GOT3 (cell line): ENCODE measurements around the gene MEGF8.
"Not testable (repeated sequence)": the region's sequence is repeated elsewhere in the genome, so short reads cannot be mapped to it uniquely, and the experiment has no call there.

Source experiments
- DNase-seq: peaks from one replicate; lab custom pipeline; 2025; ENCODE audit warnings: mixed read lengths; lab: John Stamatoyannopoulos, UW

The MEGF8 gene

DNA sequence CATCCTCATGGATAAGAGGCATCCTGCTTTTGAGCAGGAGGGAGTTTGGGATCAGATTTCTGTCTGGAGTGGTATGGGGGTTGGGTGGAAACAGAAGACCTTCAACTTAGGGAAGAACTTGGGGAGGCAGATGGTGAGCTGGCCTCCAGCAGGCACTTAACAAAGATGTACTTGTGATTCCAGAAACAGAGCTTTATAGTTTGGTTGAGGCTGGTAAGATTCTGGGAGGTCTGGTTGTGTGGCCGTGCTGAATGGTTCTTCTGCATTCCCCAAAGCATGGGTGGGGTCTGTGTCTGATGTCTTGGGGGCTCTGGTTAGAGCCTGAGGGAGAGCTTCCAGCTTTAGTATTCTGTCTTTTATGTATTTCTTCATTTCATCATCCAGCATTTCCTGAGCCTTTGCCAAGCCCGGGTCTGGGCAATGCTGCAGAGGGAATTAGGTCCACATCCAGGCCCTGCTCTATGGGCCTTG is 4.8 kb downstream of the MEGF8 start:
- no peak for DNase-seq

- not testable (repeated sequence) for DNase-seq
Measured at GRCh38 chr19:42331333-42331732, 5.9 kb downstream of the MEGF8 start.

DNA sequence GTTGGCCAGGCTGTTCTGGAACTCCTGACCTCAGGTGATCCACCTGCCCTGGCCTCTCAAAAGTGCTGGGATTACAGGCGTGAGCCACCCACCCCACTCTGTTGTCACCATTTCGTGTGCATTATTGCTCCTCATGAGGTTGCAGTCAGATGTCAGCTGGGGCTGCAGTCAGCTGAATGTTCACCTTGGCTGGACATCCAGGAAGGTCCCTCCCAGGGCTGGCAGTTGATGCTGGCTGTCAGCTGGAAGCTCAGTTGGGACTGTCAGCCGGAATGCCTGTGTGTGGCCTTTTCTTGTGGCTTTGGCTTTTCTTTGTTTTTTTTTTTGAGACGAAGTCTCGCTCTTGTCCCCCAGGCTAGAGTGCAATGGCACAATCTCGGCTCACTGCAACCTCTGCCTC is 6.6 kb downstream of the MEGF8 start:
- no peak for DNase-seq

GRCh38 chr19:42333018-42333417 is 7.6 kb downstream of the MEGF8 start:
- DNase-seq = no peak

- no peak for DNase-seq
Measured at GRCh38 chr19:42333975-42334696, 8.7 kb downstream of the MEGF8 start.

DNA sequence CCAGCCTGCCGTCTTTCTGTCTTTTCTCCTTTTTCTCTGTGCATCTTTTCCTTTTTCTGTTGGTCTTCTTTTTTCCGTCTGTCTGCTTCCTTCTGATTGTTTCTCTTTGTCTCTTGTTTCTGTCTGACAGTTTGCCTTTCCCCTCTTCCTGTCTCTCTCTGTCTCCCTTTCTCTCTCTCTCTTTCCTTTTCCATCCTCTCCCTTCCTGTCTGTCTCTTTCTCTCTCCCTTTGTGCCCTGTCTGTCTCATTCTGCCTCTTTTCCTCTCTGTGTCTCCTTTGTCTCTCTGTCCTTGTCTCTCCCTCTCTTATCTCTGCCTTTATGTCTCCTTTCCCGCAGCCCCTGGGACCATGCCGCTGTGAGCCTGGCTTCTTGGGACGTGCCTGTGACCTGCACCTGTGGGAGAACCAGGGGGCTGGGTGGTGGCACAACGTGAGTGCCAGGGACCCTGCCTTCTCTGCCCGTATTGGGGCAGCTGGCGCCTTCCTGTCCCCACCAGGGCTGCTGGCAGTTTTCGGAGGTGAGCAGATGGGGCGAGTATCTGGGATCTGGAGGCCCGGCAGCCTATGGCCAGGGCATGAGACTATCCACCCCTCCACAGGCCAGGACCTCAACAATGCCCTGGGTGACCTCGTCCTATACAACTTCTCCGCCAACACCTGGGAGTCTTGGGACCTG is 9.4 kb downstream of the MEGF8 start:
- no peak for DNase-seq

DNA sequence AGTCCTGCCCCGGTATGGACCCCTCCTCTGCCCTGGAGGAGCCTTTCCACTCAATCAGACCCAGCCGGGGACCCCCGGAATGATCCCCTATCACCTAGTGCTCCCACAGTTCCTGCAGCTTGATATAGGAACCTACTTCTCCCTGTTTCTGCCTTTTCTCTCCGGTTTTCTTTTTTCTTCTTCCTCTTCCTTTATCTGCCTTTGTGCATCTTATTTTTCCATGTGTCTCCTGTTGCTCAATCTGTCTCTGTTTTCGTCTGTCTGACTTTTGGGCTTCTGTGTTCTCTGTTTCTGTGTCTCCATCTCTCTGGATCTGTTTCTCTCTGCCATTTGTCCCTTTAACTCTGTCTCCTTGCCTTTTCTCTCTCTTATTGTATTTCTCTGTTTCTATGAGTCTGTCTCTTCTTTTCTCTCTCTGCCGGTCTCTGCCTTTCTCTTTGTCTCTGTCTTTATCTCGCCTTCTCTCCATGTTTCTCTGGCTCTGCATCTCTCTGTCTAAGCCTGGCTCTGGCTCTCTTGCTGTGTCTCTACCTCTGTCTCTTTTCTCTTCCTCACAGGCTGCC is 10.0 kb downstream of the MEGF8 start:
- no peak for DNase-seq

- DNase-seq = no peak
Measured at GRCh38 chr19:42335971-42336370, 10.5 kb downstream of the MEGF8 start.

DNA sequence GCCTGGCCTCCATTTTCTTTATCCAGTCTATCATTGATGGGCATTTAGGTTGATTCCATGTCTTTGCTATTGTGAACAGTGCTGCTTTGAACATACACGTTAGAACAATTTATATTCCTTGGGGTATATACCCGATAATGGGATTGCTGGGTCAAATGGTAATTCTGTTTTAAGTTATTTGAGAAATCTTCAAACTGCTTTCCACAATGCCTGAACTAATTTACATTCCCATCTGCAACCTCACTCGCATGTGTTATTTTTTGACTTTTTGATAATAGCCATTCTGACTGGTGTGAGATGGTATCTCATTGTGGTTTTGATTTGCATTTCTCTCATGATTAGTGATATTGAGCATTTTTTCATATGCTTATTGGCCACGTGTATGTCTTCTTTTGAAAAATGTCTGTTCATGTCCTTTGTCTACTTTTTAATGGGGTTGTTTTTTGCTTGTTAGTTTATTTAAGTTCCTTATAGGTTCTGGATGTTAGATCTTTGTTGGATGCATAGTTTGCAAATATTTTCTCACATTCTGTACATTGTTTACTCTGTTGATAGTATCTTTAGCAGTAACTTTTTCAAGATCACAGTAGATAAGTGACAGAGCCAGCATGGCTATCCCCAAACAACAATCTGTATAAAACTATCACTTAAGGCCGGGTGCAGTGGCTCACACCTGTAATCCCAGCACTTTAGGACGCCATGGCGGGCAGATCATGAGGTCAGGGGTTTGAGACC is 13.9 kb downstream of the MEGF8 start:
- not testable (repeated sequence) for DNase-seq

GRCh38 chr19:42339922-42340321 is 14.5 kb downstream of the MEGF8 start:
- not testable (repeated sequence) for DNase-seq

DNA sequence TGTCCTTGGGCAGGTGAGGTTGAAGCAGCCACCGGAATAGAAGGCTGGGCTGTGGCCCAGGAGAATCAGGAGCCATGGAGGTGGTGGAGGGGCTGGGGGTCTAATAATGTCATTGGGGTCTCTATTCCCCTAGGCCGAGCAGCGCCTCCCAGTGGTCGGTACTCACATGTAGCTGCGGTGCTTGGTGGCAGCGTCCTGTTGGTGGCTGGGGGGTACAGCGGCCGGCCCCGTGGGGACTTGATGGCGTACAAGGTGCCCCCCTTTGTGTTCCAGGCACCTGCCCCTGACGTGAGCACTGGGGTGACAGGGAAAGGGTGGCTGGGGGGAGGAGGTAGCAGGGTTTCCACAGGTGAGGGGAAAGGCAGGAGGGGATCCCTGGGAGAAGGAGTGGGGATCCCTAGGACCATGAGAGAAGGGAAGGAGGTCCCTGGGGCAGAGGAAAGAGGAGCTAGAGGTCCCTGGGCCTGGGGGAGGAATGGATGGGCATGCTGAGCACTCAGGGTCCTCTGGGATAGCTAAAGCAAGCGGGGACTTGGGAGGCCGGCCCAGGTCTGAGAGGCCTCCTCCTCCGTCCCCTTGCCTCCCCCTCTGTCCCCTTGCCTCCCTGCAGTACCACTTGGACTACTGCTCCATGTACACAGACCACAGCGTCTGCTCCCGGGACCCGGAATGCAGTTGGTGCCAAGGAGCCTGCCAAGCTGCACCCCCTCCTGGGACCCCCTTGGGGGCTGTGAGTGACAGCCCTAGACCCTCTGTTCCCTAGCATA is 18.1 kb downstream of the MEGF8 start:
- no peak for DNase-seq

DNA sequence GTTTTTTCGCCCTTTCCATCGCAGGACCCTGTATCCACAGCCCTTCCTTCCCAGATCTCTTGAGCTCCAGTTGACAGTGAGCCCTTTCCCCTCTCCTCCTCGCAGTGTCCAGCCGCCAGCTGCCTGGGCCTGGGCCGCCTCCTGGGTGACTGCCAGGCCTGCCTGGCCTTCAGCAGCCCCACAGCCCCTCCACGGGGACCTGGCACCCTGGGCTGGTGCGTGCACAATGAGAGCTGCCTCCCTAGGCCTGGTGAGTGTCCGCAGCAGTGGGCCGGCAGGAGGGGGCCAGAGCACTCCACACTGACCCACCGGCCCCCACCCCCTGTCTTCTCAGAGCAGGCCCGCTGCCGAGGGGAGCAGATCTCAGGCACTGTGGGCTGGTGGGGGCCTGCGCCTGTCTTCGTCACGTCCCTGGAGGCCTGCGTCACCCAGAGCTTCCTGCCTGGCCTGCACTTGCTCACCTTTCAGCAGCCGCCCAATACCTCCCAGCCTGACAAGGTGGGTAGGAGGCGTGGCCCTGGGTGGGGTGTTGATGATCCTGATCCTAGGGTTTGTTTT is 19.0 kb downstream of the MEGF8 start:
- DNase-seq = no peak

DNA sequence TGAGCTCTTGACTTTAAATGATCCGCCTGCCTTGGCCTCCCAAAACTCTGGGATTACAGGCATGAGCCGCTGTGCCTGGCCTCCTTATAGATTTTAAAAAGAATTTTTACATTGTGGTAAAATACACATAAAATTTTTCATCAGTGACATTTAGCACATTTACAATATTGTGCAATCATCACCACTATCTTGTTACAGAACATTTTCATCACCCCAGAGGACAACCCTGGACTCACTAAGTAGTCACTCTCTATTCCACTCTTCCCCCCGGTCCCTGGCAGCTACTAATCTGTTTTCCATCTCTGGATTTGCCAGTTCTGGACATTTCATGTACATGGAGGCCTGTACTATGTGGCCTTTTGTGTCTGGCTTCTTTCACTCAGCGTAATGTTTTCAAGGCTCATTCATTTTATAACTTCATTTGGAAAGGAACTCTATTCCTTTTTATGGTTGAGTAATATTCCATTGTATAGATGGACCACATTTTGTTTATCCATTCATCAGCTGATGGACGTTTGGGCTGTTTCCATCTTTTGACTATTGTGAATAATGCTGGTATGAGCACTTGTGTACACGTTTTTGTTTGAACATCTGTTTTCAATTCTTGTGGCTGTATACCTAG is 19.9 kb downstream of the MEGF8 start:
- no peak for DNase-seq

GRCh38 chr19:42348211-42348610 is 22.8 kb downstream of the MEGF8 start:
- no peak for DNase-seq

DNA sequence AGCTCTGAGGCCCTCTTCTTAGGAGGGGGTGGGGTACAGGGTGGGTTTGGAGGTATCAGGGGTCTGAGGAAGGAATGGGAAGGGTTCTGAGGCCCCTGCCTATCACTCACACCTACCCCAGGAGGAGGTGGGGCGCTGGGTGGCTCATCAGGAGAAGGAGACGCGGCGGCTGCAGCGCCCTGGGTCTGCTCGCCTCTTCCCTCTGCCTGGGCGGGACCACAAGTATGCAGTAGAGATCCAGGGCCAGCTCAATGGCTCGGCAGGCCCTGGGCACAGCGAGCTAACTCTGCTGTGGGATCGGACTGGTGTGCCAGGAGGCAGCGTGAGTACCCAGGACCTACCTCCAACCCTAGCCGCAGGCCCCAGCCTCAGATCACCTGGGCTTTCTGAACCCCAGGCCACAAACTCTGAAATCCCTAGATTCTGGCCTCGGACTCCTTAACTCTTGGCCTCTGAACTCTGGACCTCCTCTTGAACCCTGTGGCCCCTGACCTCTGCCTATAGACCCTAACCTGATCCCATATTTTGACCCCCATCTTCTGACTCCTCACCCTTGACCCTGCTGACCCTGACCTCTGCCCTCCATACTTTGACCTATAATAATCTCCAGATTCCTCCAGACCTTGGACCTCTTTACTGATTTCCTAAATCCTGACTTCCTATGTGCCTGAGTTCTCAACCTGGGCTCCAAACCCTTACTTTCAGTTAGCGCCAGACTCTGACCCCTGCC is 24.1 kb downstream of the MEGF8 start:
- no peak for DNase-seq

GRCh38 chr19:42350417-42350816 is 25.0 kb downstream of the MEGF8 start:
- no peak for DNase-seq

- no peak for DNase-seq
Measured at GRCh38 chr19:42351079-42351735, 25.8 kb downstream of the MEGF8 start.

DNA sequence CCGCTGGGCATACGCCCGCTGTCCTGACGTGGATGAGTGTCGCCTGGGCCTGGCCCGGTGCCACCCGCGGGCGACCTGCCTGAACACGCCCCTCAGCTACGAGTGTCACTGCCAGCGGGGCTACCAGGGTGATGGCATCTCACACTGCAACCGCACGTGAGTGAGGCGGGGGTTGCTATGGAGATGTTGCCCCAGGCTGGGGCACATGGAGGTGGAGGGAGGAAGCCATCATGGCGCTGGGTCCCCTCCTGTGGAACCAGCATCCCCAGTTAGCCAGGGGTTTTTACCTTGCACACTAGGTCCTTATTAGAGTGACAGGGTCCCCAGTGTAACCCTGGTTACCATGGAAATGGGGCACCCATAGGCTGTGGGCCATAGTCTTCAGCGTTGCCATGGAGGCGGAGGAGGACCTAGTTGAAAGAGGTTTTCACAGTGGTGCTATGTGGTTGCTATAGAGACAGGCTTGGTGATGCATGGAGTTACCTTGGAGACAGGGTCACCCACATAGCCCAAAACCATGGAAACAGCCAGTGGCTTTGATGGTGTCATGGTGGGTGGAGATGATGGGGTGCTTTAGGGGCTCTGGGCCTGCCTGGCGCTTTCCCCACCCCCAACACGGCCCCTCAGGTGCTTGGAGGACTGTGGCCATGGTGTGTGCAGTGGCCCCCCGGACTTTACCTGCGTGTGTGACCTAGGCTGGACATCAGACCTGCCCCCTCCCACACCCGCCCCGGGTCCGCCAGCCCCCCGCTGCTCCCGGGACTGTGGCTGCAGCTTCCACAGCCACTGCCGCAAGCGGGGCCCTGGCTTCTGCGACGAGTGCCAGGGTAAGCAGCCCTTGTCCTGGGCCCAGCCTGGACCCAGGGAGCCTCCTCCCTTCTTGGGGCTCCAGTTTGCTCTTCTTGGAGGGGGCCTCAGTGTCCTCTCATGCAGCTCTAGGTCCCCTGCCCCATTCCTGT is 27.1 kb downstream of the MEGF8 start:
- no peak for DNase-seq
